ENCODE results near the gene OR5H1. TPM values are rescaled to one million over a fixed set of nuclear protein-coding genes. Genes with fewer than 3 reads are reported as not detected.

The OR5H1 gene
- total RNA-seq, 4 donors from 2014 or later, result not detected

DNA sequence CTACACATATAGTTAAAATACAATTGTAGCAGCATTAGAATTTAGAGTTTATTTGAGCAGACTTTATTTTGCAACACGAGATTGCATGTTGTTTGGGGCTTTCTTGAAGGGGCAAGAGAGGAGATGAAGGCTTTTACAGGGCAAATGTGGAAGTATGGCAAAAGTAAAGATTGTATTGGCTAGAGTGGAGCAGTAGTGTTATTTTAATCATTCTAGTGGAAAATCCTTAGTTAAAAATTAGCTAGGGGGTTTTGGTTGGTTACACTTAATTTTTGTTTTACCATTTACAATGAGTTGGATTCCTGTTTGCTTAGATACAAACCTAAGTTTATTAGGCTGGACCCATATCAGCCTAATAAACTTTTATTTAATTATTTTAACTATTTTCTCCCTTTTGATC lies 40.5 kb downstream of the OR5H1 start:
- TF ChIP-seq EP300 (IDR thresholded peaks at IDR 0.05) (no peak), CTCF (IDR thresholded peaks at IDR 0.05) (no peak), POLR2A (IDR thresholded peaks at IDR 0.05) (no peak)
- 70% methylated on average over 1 of the region's 1 CpG for WGBS
- no peak for DNase-seq (ENCODE audit: low spot score in 2 of 2)
- Histone ChIP-seq H3K27ac (no peak overlapping the region), H3K4me1 (no peaks in the 10 kb centered on the region), H3K36me3 (no peaks in the 10 kb centered on the region), H3K27me3 (no peaks in the 10 kb centered on the region), H3K9me3 (no peaks in the 10 kb centered on the region), H3K4me3 (no peak overlapping the region)

GRCh38 chr3:98172621-98173020 lies 42.1 kb downstream of the OR5H1 start:
- WGBS, result 85% methylated on average over 7 of the region's 7 CpGs
- no peak for DNase-seq (ENCODE audit: low spot score in 2 of 2)
- no peak for TF ChIP-seq EP300 (IDR thresholded peaks at IDR 0.05)
- TF ChIP-seq CTCF (IDR thresholded peaks at IDR 0.05), result no peak
- no peak for TF ChIP-seq POLR2A (IDR thresholded peaks at IDR 0.05)
- TF ChIP-seq POLR2AphosphoS5 (IDR thresholded peaks at IDR 0.05), result no peak

DNA sequence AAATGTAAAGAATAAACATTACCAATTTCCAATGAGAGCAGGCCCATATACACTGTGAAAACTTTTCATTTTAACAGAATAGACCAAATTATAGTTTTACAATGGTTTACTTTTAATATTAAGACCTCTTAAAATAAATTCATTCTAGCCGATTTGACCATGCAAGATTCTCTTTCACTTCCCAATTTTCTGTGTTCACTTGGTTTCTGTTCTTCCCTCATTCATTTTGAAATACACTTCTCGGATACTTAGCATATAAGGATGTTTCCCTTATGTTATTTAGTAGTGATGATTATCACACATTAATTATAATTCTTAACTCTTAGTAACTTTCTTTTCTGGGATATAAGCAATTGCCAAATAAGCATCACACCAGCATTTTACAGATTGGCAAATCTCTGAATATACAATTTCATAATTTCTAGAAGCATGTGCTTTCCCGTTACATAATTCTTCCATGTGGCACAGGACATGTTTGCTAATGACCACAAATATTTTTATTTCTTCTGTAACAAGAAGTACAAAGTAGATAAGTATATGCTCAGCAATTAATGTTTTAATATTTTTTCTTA lies 49.9 kb downstream of the OR5H1 start:
- no peaks in the 10 kb centered on the region for H3K4me1 ChIP-seq
- DNase-seq (ENCODE audit: low spot score in 2 of 2), result no peak
- H3K4me3 ChIP-seq, result no peak overlapping the region
- TF ChIP-seq EP300 (IDR thresholded peaks at IDR 0.05) (no peak), POLR2A (IDR thresholded peaks at IDR 0.05) (no peak), POLR2AphosphoS5 (IDR thresholded peaks at IDR 0.05) (no peak), CTCF (IDR thresholded peaks at IDR 0.05) (no peak)
- 80% methylated on average over 3 of the region's 3 CpGs for WGBS
- no peaks in the 10 kb centered on the region for H3K36me3 ChIP-seq
- no peaks in the 10 kb centered on the region for H3K27me3 ChIP-seq
- no peak overlapping the region for H3K27ac ChIP-seq
- H3K9me3 ChIP-seq, result no peaks in the 10 kb centered on the region

More at GRCh38 chr3:98172621-98173020, 42.1 kb downstream of the OR5H1 start:
- no peaks in the 10 kb centered on the region for H3K36me3 ChIP-seq
- no peaks in the 10 kb centered on the region for H3K9me3 ChIP-seq
- no peaks in the 10 kb centered on the region for H3K4me1 ChIP-seq
- H3K27me3 ChIP-seq, result no peaks in the 10 kb centered on the region
- H3K27ac ChIP-seq, result no peak overlapping the region
- H3K4me3 ChIP-seq, result no peak overlapping the region

DNA sequence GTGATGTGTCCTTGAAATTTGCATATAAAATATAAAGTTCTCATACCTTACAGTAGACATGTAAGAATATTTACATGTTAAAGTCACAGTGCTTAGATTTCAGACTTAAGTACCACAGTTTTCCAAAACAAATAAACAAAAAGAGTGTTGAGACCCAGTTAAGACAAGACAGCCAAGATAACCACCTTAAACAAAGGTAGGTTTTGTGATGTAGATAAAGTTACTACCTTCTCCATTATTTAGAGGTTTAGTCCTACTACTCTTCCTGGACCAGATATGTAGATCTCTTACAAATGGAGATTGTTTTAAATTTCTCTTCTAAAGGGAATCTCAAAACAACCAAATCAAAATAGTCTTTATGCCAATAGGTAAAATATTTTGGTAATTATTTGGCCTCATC lies 51.7 kb downstream of the OR5H1 start:
- no peaks in the 10 kb centered on the region for H3K36me3 ChIP-seq
- H3K4me3 ChIP-seq, result no peak overlapping the region
- H3K4me1 ChIP-seq, result no peaks in the 10 kb centered on the region
- H3K27me3 ChIP-seq, result no peaks in the 10 kb centered on the region
- no peak overlapping the region for H3K27ac ChIP-seq
- DNase-seq (ENCODE audit: low spot score in 2 of 2), result no peak
- H3K9me3 ChIP-seq, result no peaks in the 10 kb centered on the region
- TF ChIP-seq CTCF (IDR thresholded peaks at IDR 0.05) (no peak), EP300 (IDR thresholded peaks at IDR 0.05) (no peak), POLR2AphosphoS5 (IDR thresholded peaks at IDR 0.05) (no peak), POLR2A (IDR thresholded peaks at IDR 0.05) (no peak)

GRCh38 chr3:98185180-98185579 lies 54.7 kb downstream of the OR5H1 start:
- H3K27me3 ChIP-seq, result no peaks in the 10 kb centered on the region
- no peak overlapping the region for H3K27ac ChIP-seq
- TF ChIP-seq EP300 (IDR thresholded peaks at IDR 0.05), result no peak
- no peak for DNase-seq (ENCODE audit: low spot score in 2 of 2)
- H3K4me1 ChIP-seq, result no peaks in the 10 kb centered on the region
- no peaks in the 10 kb centered on the region for H3K36me3 ChIP-seq
- no peak overlapping the region for H3K4me3 ChIP-seq
- H3K9me3 ChIP-seq, result no peaks in the 10 kb centered on the region

Other genes with a start within 250 kb of the OR5H1 start
- gene RIOX2, start 158.3 kb upstream of the OR5H1 start, total RNA-seq, result 10 to 100 TPM; 30.1 to 44.1 (median 38.6) TPM
- not detected for gene GABRR3, start 95.4 kb upstream of the OR5H1 start, total RNA-seq
- gene OR5AC2, start 43.5 kb upstream of the OR5H1 start, total RNA-seq, result not detected
- not detected for gene OR5H14, start 16.8 kb downstream of the OR5H1 start, total RNA-seq
- gene OR5H15, start 36.0 kb downstream of the OR5H1 start, total RNA-seq, result not detected
- not detected for gene OR5H6, start 133.5 kb downstream of the OR5H1 start, total RNA-seq
- gene OR5H2, start 151.8 kb downstream of the OR5H1 start, total RNA-seq, result not detected
- not detected for gene OR5K4, start 223.1 kb downstream of the OR5H1 start, total RNA-seq